GM21619 (cell line): Measurements from ENCODE around the gene PDS5B.
"Not testable (repeated sequence)": the region's sequence is repeated elsewhere in the genome, so short reads cannot be mapped to it uniquely, and the experiment has no call there.

Source experiments
- ATAC-seq: cut with Tn5 transposase; IDR thresholded peaks from one replicate; pipeline ENCODE4 v1.9.1; 2021; ENCODE audit not compliant: unreplicated experiment

PDS5B gene

DNA sequence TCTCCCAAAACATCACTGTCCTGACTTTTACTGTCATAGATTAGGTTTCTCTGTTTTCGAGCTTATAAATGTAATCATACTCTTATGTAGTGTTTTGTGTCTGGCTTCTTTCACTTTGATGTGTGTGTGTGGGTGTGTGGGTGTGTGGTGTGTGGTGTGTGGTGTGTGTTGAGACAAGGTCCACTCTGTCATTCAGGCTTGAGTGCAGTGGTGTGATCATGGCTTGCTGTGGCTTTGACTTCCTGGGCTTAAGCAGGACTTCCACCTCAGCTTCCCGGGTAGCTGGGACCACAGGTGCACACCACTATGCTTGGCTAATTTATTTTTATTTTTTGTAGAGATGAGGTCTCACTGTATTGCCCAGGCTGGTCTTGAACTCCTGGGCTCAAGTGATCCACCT, 59.6 kb downstream of the PDS5B start:
- no peak for ATAC-seq

DNA sequence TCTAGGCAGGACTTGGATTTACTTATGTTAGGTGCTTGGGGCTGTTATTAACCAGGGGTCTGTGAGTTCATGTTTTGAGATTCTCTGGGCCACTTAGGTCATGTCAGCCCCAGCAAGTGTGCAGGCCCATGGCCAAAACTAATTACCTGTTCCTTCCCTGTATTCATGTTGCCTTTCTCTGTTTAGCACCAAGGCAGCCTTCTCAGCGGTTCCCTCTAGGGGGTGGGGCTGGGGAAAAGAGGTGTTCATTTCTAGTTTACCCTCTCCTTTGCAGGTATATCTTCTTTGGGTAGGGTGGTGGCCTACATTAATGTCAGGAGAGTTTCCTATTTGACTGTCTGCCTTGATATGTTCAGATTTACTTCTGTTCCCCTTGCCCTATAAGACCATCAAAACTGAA, 61.7 kb downstream of the PDS5B start:
- ATAC-seq = no peak

- peak; percentile 73 for ATAC-seq
These were observed 64.6 kb downstream of the PDS5B start for GRCh38 chr13:32650705-32651311.

- no peak for ATAC-seq
These were observed 71.1 kb downstream of the PDS5B start for GRCh38 chr13:32657309-32657708.

DNA sequence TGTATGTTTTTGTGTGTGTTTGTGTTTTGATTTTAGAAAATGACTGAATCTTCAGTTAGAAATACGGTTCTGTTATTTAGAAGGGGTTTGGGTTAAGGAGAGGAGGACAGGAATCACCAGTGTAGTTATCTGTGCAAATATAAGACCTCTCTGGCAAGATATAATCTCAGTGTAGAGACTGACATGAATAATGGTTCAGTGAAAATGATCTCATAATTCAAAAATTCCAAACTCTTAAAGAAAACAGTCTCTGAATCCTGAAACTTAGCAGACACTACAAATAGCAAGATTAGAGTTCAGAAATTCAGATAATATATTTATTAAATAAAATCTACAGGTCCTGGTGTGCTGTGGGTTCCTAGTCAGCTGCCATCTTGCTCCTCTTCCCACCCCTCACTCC, 73.5 kb downstream of the PDS5B start:
- ATAC-seq = no peak

DNA sequence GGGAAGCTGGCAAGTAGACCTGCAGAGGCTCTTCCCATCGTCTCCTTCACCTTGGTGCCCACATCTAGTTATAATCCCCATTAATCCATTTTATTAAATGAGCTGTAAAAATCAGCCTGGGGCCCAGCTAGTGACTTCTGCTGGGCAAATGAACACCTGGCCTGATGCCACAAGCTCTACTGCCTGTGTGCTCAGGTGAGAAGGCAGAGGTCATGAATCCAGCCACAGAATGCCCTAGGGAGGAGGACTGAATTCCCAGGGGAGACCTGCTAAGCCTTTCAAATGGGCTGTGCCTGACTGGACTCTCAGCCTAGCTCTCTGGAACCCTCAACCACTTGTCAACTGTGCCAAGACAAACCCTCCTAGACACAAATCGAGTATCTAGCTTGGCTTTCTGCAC, 74.0 kb downstream of the PDS5B start:
- no peak for ATAC-seq

DNA sequence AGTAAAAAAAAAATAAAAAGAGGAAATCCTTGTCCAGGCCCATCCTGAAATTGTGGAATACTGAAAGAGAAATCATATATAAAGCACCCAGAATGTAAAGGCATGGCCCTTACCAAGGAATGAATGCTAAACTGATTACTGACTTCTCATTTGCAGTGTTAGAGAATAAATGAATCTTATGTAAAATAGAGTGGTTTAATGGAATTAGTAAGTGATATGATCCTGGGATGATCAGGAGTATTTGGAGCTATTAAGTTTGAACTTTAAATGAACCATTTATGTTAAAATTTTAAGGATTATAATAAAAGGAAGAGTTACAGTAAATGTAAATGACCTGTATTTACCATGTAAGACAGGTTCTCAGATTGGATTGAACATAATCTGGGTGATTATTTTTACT, 75.4 kb downstream of the PDS5B start:
- ATAC-seq = no peak

DNA sequence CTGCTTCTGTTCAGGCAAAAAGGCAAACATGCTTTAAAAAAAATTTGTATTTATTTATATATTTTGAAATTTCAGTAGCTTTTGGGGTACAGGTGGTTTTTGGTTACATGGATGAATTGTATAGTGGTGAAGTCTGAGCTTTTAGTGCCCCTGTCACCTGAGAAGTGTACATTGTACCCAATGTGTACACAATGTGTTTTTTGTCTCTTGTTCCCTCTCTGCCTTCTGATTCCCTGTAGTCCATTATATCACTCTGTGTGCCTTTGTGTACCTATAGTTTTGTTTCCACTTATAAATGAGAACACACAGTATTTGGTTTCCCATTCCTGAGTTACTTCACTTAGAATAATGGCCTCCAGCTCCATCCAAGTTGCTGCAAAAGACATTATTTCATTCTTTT, 77.4 kb downstream of the PDS5B start:
- no peak for ATAC-seq

DNA sequence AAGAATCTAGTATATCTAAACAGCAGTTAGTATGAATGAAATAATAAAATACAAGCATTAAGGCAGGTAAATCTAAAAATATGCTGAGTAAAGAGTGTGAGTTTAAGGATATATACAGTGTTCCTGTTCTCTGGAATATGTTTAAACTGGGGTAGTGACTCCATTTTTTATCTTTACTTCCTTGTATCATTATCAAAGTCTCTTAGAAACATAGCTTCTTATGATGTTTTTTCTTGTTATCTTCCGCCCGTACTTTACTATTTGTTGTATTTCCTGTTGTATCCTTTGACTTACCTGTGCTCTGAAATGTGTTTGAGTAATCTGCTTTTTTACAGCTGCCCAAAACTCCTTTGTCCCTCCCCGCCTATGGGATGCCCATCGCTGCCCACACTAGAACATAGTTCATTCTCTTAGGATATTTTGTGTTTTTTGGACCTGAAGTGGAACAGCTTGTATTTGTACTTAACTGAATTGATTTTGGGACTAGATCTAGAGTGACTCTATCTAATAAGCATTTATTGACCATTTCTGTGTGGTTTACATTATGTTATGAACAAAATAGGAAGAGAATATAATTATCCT, 80.8 kb downstream of the PDS5B start:
- ATAC-seq = no peak

GRCh38 chr13:32669030-32669646, 82.9 kb downstream of the PDS5B start:
- ATAC-seq = no peak

GRCh38 chr13:32674503-32674902, 88.3 kb downstream of the PDS5B start:
- ATAC-seq = no peak

GRCh38 chr13:32676242-32676641, 90.0 kb downstream of the PDS5B start:
- ATAC-seq = no peak

DNA sequence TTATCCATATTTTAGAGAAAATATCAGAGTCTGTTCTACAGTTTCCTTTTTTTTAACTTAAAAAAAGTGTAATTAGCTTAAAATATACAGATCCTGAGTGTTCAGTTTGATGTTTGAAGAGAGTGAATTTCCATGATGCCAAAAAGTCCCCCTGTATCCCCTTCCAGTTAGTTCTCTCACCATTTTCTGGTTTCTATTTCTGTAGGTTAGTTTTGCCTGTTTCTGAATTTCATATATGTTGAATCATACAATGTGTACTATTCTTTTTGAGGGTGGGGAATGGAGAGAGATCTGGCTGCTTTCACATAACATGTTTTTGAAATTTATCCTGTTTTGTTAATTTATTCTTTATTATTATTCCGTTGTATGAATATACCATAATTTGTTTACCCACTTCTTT, 95.9 kb downstream of the PDS5B start:
- ATAC-seq = no peak

DNA sequence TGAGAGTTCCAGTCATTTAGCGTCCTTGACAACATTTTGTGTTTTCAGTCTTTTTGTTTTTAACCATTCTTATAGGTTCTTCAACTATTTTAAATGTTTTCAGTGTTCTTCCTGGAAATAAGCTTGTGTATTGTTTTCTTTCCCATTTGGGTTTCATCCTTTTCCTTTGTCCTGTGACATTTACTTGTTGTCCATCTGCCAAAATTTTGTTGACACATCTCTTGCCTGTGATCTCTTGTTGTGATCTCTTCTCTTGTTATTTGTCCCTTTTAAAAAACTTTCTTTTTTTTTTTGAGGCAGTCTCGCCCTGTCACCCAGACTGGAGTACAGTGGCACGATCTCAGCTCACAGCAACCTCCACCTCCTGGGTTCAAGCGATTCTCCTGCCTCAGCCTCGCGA, 96.5 kb downstream of the PDS5B start:
- no peak for ATAC-seq

GRCh38 chr13:32687275-32687674, 101.0 kb downstream of the PDS5B start:
- no peak for ATAC-seq

DNA sequence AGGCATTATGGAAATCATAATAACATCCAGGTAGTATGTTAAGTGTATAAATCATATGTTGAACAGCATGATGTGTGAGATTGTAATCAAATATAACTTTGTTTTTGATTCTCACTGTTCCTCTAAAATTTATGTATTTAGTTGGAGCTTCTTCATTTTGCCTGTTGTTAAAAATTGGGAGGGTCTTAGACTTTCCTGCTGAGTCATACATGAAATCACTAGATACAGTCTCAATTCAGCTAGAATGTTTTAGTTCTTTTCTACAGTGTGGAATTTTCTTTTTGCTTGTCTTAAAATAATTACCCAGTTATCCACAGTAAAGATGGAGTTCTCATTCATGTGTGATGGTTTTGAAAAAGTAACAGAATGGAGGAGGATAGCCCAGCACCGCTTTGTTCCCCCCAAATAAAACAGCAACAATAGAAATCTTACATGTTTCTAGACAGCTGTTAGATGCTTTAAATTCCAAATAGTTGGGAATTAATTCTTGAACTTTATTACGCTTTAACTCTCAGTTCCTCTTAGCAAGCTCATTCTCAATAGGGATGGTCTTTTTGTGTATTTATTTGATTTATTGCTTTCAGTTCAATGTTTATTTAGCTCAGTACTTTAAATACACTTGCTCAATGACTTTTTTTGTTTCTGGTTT, 109.5 kb downstream of the PDS5B start:
- no peak for ATAC-seq

- ATAC-seq = no peak
These were observed 121.2 kb downstream of the PDS5B start for GRCh38 chr13:32707471-32707870.

DNA sequence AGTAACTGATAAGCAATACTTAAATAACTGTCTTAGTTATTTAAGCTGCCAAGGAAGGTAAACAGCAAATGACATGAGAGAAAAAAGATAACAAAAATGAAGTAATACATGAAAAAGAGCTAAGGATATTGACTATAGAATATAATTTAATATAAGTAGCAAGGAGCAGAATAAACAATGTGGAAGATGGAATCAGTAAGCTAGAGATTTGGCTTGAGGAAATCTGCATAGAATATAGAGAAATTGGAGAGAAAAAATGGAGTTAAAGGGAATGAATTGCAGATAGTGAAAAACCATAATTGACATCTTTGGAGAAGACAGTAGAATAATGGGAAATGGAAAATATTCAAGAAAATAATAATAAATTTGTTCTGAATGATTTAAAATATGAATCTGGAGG, 127.1 kb downstream of the PDS5B start:
- ATAC-seq = no peak

- not testable (repeated sequence) for ATAC-seq
These were observed 129.9 kb downstream of the PDS5B start for GRCh38 chr13:32716201-32716600.

DNA sequence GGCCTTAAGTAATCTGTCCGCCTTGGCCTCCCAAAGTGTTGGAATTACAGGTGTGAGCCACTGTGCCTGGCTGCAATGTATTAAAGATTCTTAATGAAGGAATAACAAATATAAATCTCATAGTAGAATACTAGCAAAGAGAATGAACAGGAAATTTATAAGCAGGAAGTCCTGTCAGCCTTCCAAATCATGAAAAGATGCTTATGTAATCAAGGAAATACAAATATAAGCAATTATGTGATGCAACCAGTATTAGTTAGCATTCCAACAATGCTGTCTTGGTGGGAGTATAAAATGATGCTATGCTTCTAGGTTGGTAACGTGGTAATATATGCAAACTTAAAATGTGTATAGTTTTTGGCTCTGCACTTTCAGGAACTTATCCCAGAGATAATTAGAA, 133.8 kb downstream of the PDS5B start:
- no peak for ATAC-seq

- ATAC-seq = not testable (repeated sequence)
These were observed 135.1 kb downstream of the PDS5B start for GRCh38 chr13:32721131-32722034.
